Esophagus (tissue), 2 donors: ENCODE results near the gene EIF4G3. TPM values are rescaled to one million over a fixed set of nuclear protein-coding genes. Genes with fewer than 3 reads are reported as not detected.

Source experiments
- H3K27ac ChIP-seq, 2 donors: one replicate each; pipeline ENCODE4 v1.5.1; 2013; ENCODE audit warnings: low read depth in 2 of 2, mild to moderate bottlenecking in 2 of 2, inconsistent platforms in 1 of 2, low read length in 1 of 2, moderate library complexity in 1 of 2
- H3K27me3 ChIP-seq, 2 donors: one replicate each; pipeline ENCODE4 v1.6.1; 2013; ENCODE audit warnings: low read length in 2 of 2, control low read depth in 1 of 2, mild to moderate bottlenecking in 1 of 2; ENCODE audit not compliant: insufficient read depth in 2 of 2, control insufficient read depth in 1 of 2
- H3K36me3 ChIP-seq, 2 donors: one replicate each; pipeline ENCODE4 v1.6.1; 2013; ENCODE audit warnings: low read length in 1 of 2; ENCODE audit not compliant: control insufficient read depth in 2 of 2, insufficient read depth in 2 of 2
- H3K4me1 ChIP-seq, 2 donors: one replicate each; pipeline ENCODE4 v1.6.1; 2013; ENCODE audit warnings: low read length in 1 of 2; ENCODE audit not compliant: control insufficient read depth in 2 of 2, insufficient read depth in 2 of 2
- H3K4me3 ChIP-seq, 2 donors: one replicate each; pipeline ENCODE4 v1.5.1; 2013; ENCODE audit warnings: low read length in 2 of 2, mild to moderate bottlenecking in 2 of 2, low read depth in 1 of 2, moderate library complexity in 1 of 2
- H3K9me3 ChIP-seq, 2 donors: one replicate each; pipeline ENCODE4 v1.6.1; 2013; ENCODE audit warnings: mild to moderate bottlenecking in 2 of 2, low read depth in 1 of 2, low read length in 1 of 2, moderate library complexity in 1 of 2; ENCODE audit not compliant: control insufficient read depth in 2 of 2, insufficient read depth in 1 of 2
- WGBS, 2 donors: extraction: QIAGEN DNeasy Blood & Tissue Kit; methylation state at CpG; one replicate each; pipeline ENCODE4 v1.1.7; 2013; 5-methylcytosine and 5-hydroxymethylcytosine counted together
- polyA plus RNA-seq, 2 donors: library from polyadenylated mRNA; stranded (reverse); fragments of 200-250 nt; gene quantifications; one replicate each; pipeline ENCODE4 v1.2.3, GENCODE V29; 2013
- donor health status: healthy with polysubstance abuse.
- donor health status: Bipolar disorder and iron deficiency.

The EIF4G3 gene
- polyA plus RNA-seq, 2 donors = 15.7 to 22.3 TPM

DNA sequence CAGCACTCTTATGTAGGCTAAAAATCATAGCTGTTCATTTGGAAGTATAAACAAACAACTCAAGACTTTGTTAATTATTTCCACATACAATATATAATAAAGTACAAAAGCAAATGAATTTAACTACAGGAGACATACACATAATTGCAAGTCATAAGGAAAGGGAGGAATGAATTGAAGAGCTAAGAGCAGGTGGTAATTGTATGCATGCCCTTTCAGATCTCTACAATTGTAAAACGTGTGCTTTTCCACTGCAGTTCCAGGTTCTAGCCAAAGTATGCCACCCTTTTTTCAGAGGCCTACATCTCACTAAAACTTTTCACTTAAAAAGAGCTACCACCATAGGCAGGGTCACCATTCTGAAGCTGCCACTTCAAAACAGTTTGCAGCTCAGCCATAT, 346.8 kb downstream of the EIF4G3 start:
- no peaks in the 10 kb centered on the region for H3K4me1 ChIP-seq
- no peaks in the 10 kb centered on the region for H3K27me3 ChIP-seq
- H3K4me3 ChIP-seq = no peak overlapping the region
- H3K9me3 ChIP-seq = no peaks in the 10 kb centered on the region
- H3K27ac ChIP-seq = no peak overlapping the region
- peaks cover 0 to 2% of the 10 kb centered on the region in 2 donors for H3K36me3 ChIP-seq
- 71 to 87% methylated on average over 1 of the region's 1 CpG for WGBS, 2 donors

DNA sequence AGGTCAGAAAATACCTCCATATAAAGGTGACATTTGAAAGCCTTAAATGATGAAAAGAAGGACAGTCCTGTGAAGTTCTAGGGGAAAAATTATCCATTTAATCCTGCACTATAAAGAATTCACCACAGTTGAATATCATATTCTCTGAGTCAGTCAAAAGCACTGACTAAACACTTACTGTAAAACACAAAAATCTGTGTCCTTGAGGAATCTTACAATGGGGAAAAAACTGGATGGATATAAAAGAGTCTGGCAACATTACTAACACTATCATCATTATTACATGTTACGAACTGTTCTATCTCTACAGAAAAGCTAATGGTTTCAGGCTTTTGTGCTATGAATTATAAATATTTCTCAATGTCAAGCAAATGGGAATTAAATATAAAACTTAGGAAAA, 347.2 kb downstream of the EIF4G3 start:
- no peaks in the 10 kb centered on the region for H3K9me3 ChIP-seq
- 84 to 89% methylated on average over 1 of the region's 1 CpG for WGBS, 2 donors
- no peaks in the 10 kb centered on the region for H3K4me1 ChIP-seq
- H3K36me3 ChIP-seq = peaks cover 0 to 2% of the 10 kb centered on the region in 2 donors
- no peak overlapping the region for H3K27ac ChIP-seq
- H3K27me3 ChIP-seq = no peaks in the 10 kb centered on the region
- H3K4me3 ChIP-seq = no peak overlapping the region

DNA sequence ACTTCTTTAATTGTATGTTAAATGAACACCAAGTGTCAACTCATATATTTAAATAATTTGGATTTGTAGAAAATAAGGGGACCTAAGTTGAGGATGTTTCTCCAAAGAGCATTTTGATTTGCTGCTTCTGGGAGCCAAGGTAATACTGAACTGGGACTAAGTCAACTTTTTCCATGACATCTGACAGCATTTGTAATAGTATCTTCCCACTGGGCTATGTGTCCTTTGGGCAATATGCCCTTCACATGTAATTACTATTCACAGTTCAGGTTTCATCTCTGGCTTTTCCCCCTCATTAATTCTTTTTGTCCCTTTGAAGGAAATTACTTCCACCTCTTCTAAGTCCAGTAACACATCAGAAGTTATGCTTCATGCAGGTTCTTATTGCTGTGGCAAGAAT, 352.9 kb downstream of the EIF4G3 start:
- H3K36me3 ChIP-seq = peaks cover 0 to 6% of the 10 kb centered on the region in 2 donors

DNA sequence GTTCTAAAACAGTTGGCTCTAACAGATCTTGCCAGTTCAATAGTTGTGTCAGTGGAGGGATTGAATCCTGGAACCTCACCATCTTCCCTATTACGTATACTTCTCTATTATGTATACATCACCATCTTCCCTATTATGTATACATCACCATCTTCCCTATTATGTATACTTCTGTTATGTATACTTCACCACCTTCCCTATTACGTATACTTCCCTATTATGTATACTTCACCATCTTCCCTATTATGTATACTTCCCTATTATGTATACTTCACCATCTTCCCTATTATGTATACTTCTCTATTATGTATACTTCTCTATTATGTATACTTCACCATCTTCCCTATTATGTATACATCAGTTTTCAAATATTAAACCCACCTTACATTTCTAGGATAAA, 355.2 kb downstream of the EIF4G3 start:
- 46 to 47% methylated on average over 2 of the region's 2 CpGs for WGBS, 2 donors
- H3K9me3 ChIP-seq = no peaks in the 10 kb centered on the region
- H3K36me3 ChIP-seq = peaks cover 0 to 6% of the 10 kb centered on the region in 2 donors
- H3K4me1 ChIP-seq = no peaks in the 10 kb centered on the region
- H3K4me3 ChIP-seq = no peak overlapping the region
- no peak overlapping the region for H3K27ac ChIP-seq
- H3K27me3 ChIP-seq = no peaks in the 10 kb centered on the region

More for the DNA sequence above, 352.9 kb downstream of the EIF4G3 start:
- H3K4me1 ChIP-seq = no peaks in the 10 kb centered on the region
- no peak overlapping the region for H3K4me3 ChIP-seq
- no peak overlapping the region for H3K27ac ChIP-seq
- no peaks in the 10 kb centered on the region for H3K9me3 ChIP-seq
- no peaks in the 10 kb centered on the region for H3K27me3 ChIP-seq

DNA sequence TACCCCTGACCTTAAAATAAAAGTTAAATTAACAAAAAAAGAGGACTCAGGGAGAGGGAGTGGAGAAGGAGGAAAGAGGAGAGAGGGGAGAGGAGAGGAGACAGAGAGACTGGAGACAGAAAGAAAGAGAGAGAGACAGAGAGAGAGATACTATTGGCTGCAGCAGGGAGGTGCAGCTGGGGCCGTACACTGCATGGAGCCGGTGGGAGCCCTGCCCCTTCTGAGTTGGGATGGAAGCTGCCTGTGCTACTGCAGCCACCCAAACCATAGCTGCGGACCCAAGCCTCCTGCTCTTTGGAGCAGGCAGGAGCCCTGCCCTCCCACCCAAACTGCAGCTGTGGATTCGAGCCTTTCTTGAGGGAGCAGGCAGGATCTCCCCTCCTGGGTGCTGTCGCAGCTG, 356.9 kb downstream of the EIF4G3 start:
- Histone ChIP-seq H3K4me1 (no peaks in the 10 kb centered on the region), H3K27ac (no peak overlapping the region), H3K36me3 (peaks cover 0 to 6% of the 10 kb centered on the region in 2 donors), H3K27me3 (no peaks in the 10 kb centered on the region), H3K9me3 (no peaks in the 10 kb centered on the region), H3K4me3 (no peak overlapping the region)
- 91 to 96% methylated on average over 5 of the region's 5 CpGs for WGBS, 2 donors

DNA sequence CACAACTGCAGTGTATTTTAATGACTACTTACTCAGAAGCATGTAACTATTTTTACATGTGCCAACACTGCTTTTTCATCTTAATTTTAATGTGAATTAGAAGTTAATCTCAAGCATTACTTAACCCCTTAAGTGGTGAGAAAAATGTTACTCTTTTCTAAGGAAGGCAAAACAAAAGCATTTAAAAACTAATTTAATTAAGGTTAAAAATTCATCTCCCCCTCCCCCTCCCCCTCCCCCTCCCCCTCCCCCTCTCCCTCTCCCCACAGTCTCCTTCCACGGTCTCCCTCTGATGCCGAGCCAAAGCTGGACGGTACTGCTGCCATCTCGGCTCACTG, 362.2 kb downstream of the EIF4G3 start:
- Histone ChIP-seq H3K9me3 (no peaks in the 10 kb centered on the region), H3K36me3 (peaks cover 0 to 2% of the 10 kb centered on the region in 2 donors), H3K27ac (no peak overlapping the region), H3K4me3 (no peak overlapping the region), H3K4me1 (no peaks in the 10 kb centered on the region), H3K27me3 (no peaks in the 10 kb centered on the region)
- no CpG with 5 or more reads among the region's 4 CpGs for WGBS, 2 donors

DNA sequence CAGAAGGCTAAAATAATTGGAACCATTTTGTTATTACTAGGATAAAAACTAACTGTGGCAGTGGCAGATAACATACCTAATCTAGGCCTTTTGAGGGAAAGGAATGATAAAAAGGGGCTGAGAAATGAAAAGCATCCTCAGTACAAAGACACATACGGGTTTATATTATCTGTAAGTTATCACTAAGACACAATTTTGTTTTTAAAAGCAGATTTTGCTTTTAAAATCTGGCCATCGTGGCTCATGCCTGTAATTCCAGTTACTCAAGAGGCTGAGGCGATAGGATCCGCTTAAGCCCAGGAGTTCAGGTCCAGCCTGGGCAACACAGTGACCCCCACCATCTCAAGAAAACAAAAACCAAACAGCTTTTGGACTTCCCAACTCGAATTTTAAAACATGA, 364.8 kb downstream of the EIF4G3 start:
- H3K4me1 ChIP-seq = no peaks in the 10 kb centered on the region
- H3K4me3 ChIP-seq = no peak overlapping the region
- no peaks in the 10 kb centered on the region for H3K9me3 ChIP-seq
- H3K36me3 ChIP-seq = peaks cover 0 to 2% of the 10 kb centered on the region in 2 donors
- H3K27me3 ChIP-seq = no peaks in the 10 kb centered on the region
- 90% methylated on average over 5 of the region's 5 CpGs for WGBS, 2 donors
- no peak overlapping the region for H3K27ac ChIP-seq

DNA sequence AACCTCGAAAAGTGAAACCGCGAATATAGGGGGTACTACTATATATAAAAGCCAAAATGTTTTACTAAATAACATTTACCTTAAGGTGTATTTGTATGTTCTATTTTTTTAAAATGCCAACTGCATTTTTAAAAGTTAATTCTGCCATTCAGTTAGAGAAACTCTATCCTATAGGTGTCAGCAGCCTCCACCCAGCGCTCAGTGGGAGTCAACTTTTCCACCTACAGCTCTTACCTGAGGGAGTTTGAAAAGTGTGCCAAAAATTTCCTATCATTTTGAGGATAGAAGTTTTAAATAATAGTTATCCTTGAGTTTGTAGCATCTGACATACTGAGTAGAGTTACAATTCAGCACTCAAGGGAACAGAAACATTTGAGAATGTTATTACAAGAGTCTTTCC, 383.5 kb downstream of the EIF4G3 start:
- Histone ChIP-seq H3K4me3 (no peak overlapping the region), H3K9me3 (no peaks in the 10 kb centered on the region), H3K27ac (no peak overlapping the region), H3K27me3 (no peaks in the 10 kb centered on the region), H3K36me3 (no peaks in the 10 kb centered on the region), H3K4me1 (no peaks in the 10 kb centered on the region)
- 97 to 98% methylated on average over 4 of the region's 4 CpGs for WGBS, 2 donors

DNA sequence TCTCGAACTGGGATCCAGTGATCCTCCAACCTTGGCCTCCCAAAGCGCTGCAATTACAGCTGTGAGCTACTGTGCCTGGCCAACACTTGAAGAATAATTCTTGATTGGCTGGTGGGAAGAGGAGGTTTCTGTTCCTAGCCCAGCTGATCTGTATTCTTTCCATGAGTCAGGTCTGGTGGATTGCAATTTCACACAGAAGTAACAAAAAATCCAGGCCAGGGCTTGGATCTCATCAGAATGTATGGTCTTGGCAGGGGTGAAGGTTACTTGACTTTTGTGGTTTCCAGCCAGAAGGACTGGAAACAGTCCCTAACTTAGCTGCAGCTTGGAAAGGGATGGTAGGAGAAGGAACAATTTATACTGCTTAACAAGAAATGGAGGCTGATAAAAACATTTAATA, 384.5 kb downstream of the EIF4G3 start:
- no peak overlapping the region for H3K27ac ChIP-seq
- H3K4me1 ChIP-seq = no peaks in the 10 kb centered on the region
- 86 to 89% methylated on average over 2 of the region's 2 CpGs for WGBS, 2 donors
- no peaks in the 10 kb centered on the region for H3K27me3 ChIP-seq
- no peaks in the 10 kb centered on the region for H3K9me3 ChIP-seq
- no peak overlapping the region for H3K4me3 ChIP-seq
- H3K36me3 ChIP-seq = no peaks in the 10 kb centered on the region

DNA sequence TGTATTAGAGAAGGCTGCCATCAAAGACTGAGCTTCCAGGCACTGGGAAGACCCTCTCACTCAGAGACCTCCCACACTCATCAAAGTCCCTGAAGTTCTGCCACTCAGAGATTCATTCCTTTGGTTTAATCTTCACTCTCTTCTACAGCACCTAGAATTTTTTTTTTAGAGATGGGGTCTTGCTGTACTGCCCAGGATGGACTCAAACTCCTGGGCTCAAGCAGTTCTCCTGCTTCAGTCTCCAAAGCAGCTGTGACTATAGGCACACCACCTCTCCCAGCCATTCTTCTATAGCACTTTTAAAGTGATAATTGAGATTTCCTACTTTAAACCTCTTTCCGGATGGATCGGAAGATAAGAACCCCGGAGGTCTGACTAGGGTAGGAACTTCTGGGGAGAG, 385.9 kb downstream of the EIF4G3 start:
- Histone ChIP-seq H3K27me3 (no peaks in the 10 kb centered on the region), H3K4me3 (no peak overlapping the region), H3K27ac (no peak overlapping the region), H3K4me1 (no peaks in the 10 kb centered on the region), H3K9me3 (peaks cover 0 to 2% of the 10 kb centered on the region in 2 donors), H3K36me3 (no peaks in the 10 kb centered on the region)
- 87 to 91% methylated on average over 3 of the region's 3 CpGs for WGBS, 2 donors
